ENCODE results near the gene ATP6V0A4. TPM values are rescaled to one million over a fixed set of nuclear protein-coding genes. Genes with fewer than 3 reads are reported as not detected.
"Not testable (repeated sequence)": the region's sequence is repeated elsewhere in the genome, so short reads cannot be mapped to it uniquely, and the experiment has no call there.

Gene ATP6V0A4
- total RNA-seq, 1 donor: not detected

- DNase-seq (ENCODE audit: low read depth): no peak
- TF ChIP-seq CTCF (IDR thresholded peaks at IDR 0.05; ENCODE audit: insufficient read depth, low read length): no peak
These were observed 11.3 kb upstream of the ATP6V0A4 start for GRCh38 chr7:138809346-138809745.

GRCh38 chr7:138804618-138805017 lies 6.6 kb upstream of the ATP6V0A4 start:
- TF ChIP-seq CTCF (IDR thresholded peaks at IDR 0.05; ENCODE audit: insufficient read depth, low read length): no peak
- DNase-seq (ENCODE audit: low read depth): no peak
- H3K4me3 ChIP-seq (ENCODE audit: low read depth, low read length): no peak overlapping the region

More at GRCh38 chr7:138809346-138809745, 11.3 kb upstream of the ATP6V0A4 start:
- H3K4me3 ChIP-seq (ENCODE audit: low read depth, low read length): no peak overlapping the region

GRCh38 chr7:138802706-138803105 lies 4.7 kb upstream of the ATP6V0A4 start:
- TF ChIP-seq CTCF (IDR thresholded peaks at IDR 0.05; ENCODE audit: insufficient read depth, low read length): no peak
- DNase-seq (ENCODE audit: low read depth): no peak
- H3K4me3 ChIP-seq (ENCODE audit: low read depth, low read length): no peak overlapping the region

GRCh38 chr7:138801256-138801655 lies 3.3 kb upstream of the ATP6V0A4 start:
- no peak overlapping the region for H3K4me3 ChIP-seq (ENCODE audit: low read depth, low read length)
- no peak for DNase-seq (ENCODE audit: low read depth)
- TF ChIP-seq CTCF (IDR thresholded peaks at IDR 0.05; ENCODE audit: insufficient read depth, low read length): no peak

GRCh38 chr7:138799336-138800000 lies 1.5 kb upstream of the ATP6V0A4 start:
- DNase-seq (ENCODE audit: low read depth): no peak
- no peak for TF ChIP-seq CTCF (IDR thresholded peaks at IDR 0.05; ENCODE audit: insufficient read depth, low read length)
- no peak overlapping the region for H3K4me3 ChIP-seq (ENCODE audit: low read depth, low read length)

- no peak for TF ChIP-seq CTCF (IDR thresholded peaks at IDR 0.05; ENCODE audit: insufficient read depth, low read length)
- DNase-seq (ENCODE audit: low read depth): no peak
- H3K4me3 ChIP-seq (ENCODE audit: low read depth, low read length): no peak overlapping the region
These were observed 840 bp upstream of the ATP6V0A4 start for GRCh38 chr7:138798836-138799235.

- H3K4me3 ChIP-seq (ENCODE audit: low read depth, low read length); DNase-seq (ENCODE audit: low read depth): not testable (repeated sequence)
These were observed 950 bp downstream of the ATP6V0A4 start for GRCh38 chr7:138797046-138797445.

Data from fibroblast of the aortic adventitia (primary cell).